Measurements from ENCODE around the gene RNF212B.
A peak's percentile ranks its signal among the peaks of the same experiment; 100 is the strongest.
"Not testable (repeated sequence)": the region's sequence is repeated elsewhere in the genome, so short reads cannot be mapped to it uniquely, and the experiment has no call there.

RNF212B gene

GRCh38 chr14:23237772-23238594 lies at the start of gene RNF212B:
TSS of gene RNF212B (plus strand) at chr14:23237936. CDS start at chr14:23240346, 2,410 bp downstream.
- peak; percentile 68 for DNase-seq (ENCODE audit: low read depth)

DNA sequence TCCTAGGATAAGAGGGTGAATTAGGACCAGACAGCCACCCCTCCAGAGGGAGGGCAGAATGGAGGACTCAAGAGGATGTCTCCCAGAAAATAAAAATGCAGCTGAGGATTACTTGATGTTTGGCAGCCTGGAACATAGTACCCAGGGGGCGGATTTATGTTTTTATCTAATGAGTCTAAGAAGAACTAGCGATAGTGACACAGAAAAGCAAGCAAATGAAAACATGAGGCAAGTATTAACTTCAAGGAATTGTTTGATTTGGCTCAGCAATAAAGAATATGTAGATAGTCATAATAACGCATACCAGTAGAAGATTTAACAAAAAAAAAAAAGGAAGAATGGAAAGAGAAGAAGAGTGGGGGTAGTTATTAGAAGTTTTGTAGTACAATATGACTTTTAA lies 44.3 kb upstream of the RNF212B start:
- no peak for DNase-seq (ENCODE audit: low read depth)

DNA sequence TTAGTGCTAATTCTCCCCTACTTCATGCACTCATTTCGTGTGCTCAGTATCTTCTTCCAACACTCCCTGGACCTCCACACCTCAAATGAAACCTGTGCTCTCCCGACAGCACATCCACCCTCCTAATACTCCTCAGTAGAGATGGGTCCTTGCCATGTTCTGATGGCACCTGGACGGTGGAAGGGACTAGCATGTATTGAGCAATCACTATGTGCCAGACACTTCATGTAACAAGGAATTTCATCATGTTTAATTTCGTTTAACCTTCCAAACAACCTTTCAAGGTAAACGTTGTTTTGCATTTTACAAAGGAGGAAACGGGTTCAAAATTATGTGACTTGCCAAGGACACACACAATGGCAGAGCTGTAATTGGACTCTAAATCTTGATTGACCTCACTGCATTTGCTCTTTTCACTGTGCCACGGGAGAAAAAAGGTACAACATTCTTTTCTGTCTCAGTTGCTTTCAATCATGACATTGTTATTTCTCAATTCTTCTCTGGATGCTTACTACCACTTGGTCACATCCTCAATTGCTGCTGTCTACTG lies 42.1 kb upstream of the RNF212B start:
- DNase-seq (ENCODE audit: low read depth), result no peak

- not testable (repeated sequence) for DNase-seq (ENCODE audit: low read depth)
Observed at GRCh38 chr14:23196487-23196886, 41.2 kb upstream of the RNF212B start.

DNA sequence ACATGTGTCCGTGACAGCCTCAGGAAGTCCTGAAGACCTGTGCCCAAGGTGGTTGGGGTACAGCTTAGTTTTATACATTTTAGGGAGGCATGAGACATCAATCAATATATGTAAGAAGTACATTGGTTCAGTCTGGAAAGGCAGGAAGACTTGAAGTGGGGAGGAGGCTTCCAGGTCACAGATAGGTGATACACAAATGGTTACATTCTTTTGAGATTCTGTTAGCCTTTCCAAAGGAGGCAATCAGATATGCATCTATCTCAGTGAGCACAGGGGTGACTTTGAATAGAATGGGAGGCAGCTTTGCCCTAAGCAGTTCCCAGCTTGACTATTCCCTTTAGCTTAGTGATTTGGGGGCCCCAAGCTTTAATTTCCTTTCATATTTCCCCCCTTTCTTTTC lies 38.6 kb upstream of the RNF212B start:
- not testable (repeated sequence) for DNase-seq (ENCODE audit: low read depth)

- DNase-seq (ENCODE audit: low read depth), result no peak
Observed at GRCh38 chr14:23202001-23202400, 35.7 kb upstream of the RNF212B start.

DNA sequence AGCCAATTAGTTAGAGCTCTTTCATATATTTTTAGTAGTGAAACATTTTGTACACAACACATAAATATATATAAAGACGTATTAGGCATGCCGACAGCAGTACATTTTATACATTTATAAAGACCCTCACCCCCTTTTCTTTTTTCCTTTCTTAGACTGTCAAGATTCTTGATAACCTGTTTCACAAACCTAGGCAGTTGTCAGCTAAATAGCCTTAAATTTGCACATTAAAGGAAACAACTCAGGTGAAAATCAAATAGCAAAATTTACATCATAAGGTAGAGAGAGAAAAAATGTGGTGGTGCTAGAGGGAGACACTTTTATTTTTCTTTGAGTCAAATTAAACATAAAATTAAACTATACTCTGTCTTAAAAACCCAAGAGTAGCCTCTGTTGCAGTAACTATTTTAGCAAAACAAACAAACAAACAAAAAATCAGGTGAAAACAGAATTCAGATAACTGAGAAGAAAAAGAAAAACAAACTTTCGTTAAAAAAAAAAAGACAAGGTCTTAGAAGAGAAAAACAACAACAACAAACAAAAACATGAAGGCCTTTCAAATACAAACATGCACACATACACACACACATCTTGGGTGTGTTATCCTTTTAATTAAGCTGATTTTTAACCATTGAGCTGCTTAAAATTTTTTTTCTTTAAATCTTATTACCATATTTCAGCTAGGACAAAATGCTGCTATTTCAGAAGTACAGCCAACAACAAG lies 31.2 kb upstream of the RNF212B start:
- no peak for DNase-seq (ENCODE audit: low read depth)

- no peak for DNase-seq (ENCODE audit: low read depth)
Observed at GRCh38 chr14:23207146-23207540, 30.6 kb upstream of the RNF212B start.

- DNase-seq (ENCODE audit: low read depth), result no peak
Observed at GRCh38 chr14:23208324-23208723, 29.4 kb upstream of the RNF212B start.

DNA sequence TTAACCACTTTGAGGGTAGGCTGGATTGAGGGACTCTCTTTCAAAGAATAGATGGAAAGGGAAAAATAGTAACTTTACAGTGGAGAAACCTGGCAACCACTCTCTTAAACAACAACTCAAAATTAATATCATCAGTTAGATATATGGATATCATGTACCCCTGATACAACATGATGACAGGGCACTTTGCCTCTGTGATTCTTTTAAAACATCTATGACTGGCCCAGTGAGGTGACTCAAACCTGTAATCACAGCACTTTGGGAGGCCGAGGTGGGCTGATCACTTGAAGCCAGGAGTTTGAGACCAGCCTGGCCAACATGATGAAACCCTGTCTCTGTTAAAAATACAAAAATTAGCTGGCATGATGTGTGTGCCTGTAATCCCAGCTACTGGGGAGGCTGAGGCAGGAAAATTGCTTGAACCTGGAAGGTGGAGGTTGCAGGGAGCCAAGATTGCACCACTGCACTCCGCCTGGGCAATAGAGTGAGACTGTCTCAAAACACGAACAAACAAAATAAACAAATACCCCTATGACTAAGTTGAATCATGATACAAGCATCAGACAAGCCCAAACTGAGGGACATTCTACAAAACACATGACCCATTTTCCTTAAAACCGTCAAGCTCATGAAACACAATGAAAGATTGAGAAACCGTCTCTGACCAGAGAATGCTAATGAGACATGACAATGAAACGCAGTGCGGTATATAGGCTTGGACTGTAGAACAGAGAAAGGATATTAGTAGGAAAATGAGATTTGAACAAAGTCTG lies 27.9 kb upstream of the RNF212B start:
- no peak for DNase-seq (ENCODE audit: low read depth)

GRCh38 chr14:23215421-23215820 lies 22.3 kb upstream of the RNF212B start:
- no peak for DNase-seq (ENCODE audit: low read depth)

DNA sequence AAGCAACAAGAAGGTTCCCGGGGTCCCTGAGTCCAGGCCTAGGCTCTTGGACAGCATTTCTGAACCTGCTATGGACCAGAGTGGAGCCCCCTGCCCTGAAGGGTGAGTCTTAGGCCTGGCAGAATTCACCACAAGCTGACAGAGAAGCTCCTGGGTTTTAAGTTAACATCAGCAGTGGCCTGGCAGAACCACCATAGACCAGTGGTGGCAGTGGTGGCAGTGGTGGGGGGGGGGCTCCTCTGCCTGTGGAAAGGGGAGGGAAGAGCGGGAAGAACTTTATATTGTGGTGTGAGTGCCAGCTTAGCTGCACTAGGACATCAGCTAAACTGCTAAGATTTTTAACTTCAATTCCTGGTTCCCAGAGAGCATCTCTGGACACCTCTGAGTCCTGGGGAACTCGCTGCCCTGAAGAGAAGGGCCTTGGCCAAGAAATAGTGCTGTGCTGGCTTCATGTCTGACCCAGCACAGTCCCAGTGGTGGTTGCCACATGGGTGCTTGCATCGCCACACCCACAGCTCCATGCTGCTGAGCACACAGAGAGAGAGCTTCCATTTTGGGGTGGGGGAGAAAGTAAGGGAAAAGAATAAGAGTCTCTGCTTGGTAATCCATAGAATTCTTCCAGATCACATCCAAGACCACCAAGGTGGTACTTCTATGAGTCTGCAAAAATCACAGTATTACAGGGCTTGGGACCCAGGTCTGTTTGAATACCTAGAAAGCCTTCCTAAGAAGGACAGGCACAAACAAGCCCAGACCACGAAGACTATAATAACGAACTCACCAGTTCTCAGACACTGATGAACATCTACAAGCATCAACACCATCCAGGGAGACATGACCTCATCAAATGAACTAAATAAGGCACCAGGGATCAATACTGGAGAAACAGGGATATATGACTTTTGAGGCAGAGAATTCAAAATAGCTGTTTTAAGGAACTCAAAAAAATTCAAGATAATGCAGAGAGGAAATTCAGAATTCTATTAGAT lies 20.4 kb upstream of the RNF212B start:
- no peak for DNase-seq (ENCODE audit: low read depth)

DNA sequence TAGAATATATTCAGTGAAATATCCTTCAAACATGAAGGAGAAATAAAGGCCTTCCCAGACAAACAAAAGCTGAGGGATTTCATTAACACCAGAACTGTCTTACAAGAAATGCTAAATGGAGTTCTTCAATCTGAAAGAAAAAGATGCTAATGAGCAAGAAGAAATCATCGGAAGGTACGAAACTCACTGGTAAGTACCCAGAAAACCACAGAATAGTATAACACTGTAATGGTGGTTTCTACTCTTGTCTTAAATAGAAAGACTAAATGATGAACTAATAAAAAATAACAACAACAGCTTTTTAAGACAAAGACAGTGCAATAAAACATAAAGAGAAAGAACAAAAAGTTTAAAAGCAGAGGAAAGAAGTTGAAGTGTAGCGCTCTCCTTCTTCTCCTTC lies 18.7 kb upstream of the RNF212B start:
- DNase-seq (ENCODE audit: low read depth), result no peak

- not testable (repeated sequence) for DNase-seq (ENCODE audit: low read depth)
Observed at GRCh38 chr14:23224958-23225357, 12.8 kb upstream of the RNF212B start.

DNA sequence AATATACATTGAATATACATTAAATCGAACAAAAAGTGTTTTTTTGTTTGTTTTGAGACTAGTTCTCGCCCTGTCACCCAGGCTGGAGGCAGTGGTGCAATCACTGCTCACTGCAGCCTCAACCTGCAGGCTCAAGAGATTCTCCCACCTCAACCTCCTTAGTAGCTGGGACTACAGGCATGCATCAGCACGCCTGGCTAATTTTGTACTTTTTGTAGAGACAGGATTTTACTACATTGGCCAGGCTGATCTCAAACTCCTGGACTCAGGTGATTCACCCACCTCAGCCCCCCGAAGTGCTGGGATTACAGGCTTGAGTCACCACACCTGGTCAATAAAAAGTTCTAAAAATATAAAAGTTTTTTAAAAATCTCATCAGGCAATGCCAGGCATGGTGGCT lies 10.2 kb upstream of the RNF212B start:
- no peak for DNase-seq (ENCODE audit: low read depth)

DNA sequence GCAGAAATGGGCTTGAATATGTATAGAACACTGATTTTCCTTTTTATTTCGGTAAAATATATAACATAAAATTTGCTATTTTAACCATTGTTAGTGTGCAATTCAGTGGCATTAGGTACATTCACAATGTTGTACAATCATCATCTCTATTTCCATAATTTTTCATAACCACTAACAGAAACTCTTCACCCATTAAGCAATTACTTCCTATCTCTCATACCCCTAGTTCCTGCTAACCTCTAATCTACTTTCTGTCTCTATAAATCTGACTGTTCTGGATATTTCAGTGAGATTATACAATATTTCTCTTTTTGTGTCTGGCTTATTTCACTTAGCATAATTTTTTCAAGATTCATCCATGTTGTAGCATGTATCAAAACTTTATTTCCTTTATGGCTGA lies 8.9 kb upstream of the RNF212B start:
- no peak for DNase-seq (ENCODE audit: low read depth)

GRCh38 chr14:23232241-23232808 lies 5.4 kb upstream of the RNF212B start:
- not testable (repeated sequence) for DNase-seq (ENCODE audit: low read depth)

GRCh38 chr14:23240661-23241060 lies 2.9 kb downstream of the RNF212B start:
- no peak for DNase-seq (ENCODE audit: low read depth)

- not testable (repeated sequence) for DNase-seq (ENCODE audit: low read depth)
Observed at GRCh38 chr14:23241061-23241715, 3.5 kb downstream of the RNF212B start.

- no peak for DNase-seq (ENCODE audit: low read depth)
Observed at GRCh38 chr14:23242076-23242475, 4.3 kb downstream of the RNF212B start.
